ENCODE measurements around the gene ZC3H18. TPM values are rescaled to one million over a fixed set of nuclear protein-coding genes. Genes with fewer than 3 reads are reported as not detected.
"Not testable (repeated sequence)": the region's sequence is repeated elsewhere in the genome, so short reads cannot be mapped to it uniquely, and the experiment has no call there.

Gene ZC3H18
- polyA plus RNA-seq, 4 donors = 32.6 to 42.2 (median 34.8) TPM

GRCh38 chr16:88667461-88667860 is 97.3 kb downstream of the ZC3H18 start:
- DNase-seq (ENCODE audit: low read depth in 4 of 4, low spot score in 3 of 4) = no peak

GRCh38 chr16:88669493-88669892 is 99.3 kb downstream of the ZC3H18 start:
- DNase-seq (ENCODE audit: low read depth in 4 of 4, low spot score in 3 of 4) = not testable (repeated sequence)

GRCh38 chr16:88669980-88670379 is 99.8 kb downstream of the ZC3H18 start:
- DNase-seq (ENCODE audit: low read depth in 4 of 4, low spot score in 3 of 4) = no peak

GRCh38 chr16:88671806-88672205 is 101.6 kb downstream of the ZC3H18 start:
- DNase-seq (ENCODE audit: low read depth in 4 of 4, low spot score in 3 of 4) = no peak

GRCh38 chr16:88672776-88673175 is 102.6 kb downstream of the ZC3H18 start:
- DNase-seq (ENCODE audit: low read depth in 4 of 4, low spot score in 3 of 4) = no peak

GRCh38 chr16:88673716-88674379 is 103.6 kb downstream of the ZC3H18 start:
- DNase-seq (ENCODE audit: low read depth in 4 of 4, low spot score in 3 of 4) = no peak

- DNase-seq (ENCODE audit: low read depth in 4 of 4, low spot score in 3 of 4) = no peak
Observed at GRCh38 chr16:88676502-88677242, 106.5 kb downstream of the ZC3H18 start.

GRCh38 chr16:88677721-88678120 is 107.5 kb downstream of the ZC3H18 start:
- DNase-seq (ENCODE audit: low read depth in 4 of 4, low spot score in 3 of 4) = no peak

- no peak for DNase-seq (ENCODE audit: low read depth in 4 of 4, low spot score in 3 of 4)
Observed at GRCh38 chr16:88678224-88678979, 108.2 kb downstream of the ZC3H18 start.

GRCh38 chr16:88680554-88681083 is 110.4 kb downstream of the ZC3H18 start:
- DNase-seq (ENCODE audit: low read depth in 4 of 4, low spot score in 3 of 4) = no peak

GRCh38 chr16:88681084-88681680 is 111.0 kb downstream of the ZC3H18 start:
- no peak for DNase-seq (ENCODE audit: low read depth in 4 of 4, low spot score in 3 of 4)

Other genes starting within 250 kb of the ZC3H18 start
- 1 to 10 TPM; 1.3 to 1.8 (median 1.4) TPM for gene ZNF469, start 187.4 kb upstream of the ZC3H18 start, polyA plus RNA-seq (ENCODE audit: insufficient read length in 4 of 4)
- gene ZFPM1, start 117.1 kb upstream of the ZC3H18 start, polyA plus RNA-seq (ENCODE audit: insufficient read length in 4 of 4) = 1 to 10 TPM; 2.3 to 5.3 (median 3.2) TPM
- gene IL17C, start 68.2 kb downstream of the ZC3H18 start, polyA plus RNA-seq (ENCODE audit: insufficient read length in 4 of 4) = under 1 TPM in 1 of 4 donors, not detected in 3; 0.20 TPM
- gene CYBA, start 80.7 kb downstream of the ZC3H18 start, polyA plus RNA-seq (ENCODE audit: insufficient read length in 4 of 4) = 100 to 1,000 TPM; 102 to 202 (median 108) TPM
- 10 to 100 TPM; 25.4 to 40.6 (median 27.4) TPM for gene MVD, start 92.7 kb downstream of the ZC3H18 start, polyA plus RNA-seq (ENCODE audit: insufficient read length in 4 of 4)
- gene SNAI3, start 116.1 kb downstream of the ZC3H18 start, polyA plus RNA-seq (ENCODE audit: insufficient read length in 4 of 4) = under 1 TPM; 0.39 to 0.86 (median 0.60) TPM
- 10 to 100 TPM; 14.1 to 21.7 (median 19.9) TPM for gene RNF166, start 136.0 kb downstream of the ZC3H18 start, polyA plus RNA-seq (ENCODE audit: insufficient read length in 4 of 4)
- gene CTU2, start 136.1 kb downstream of the ZC3H18 start, polyA plus RNA-seq (ENCODE audit: insufficient read length in 4 of 4) = 10 to 100 TPM; 10.3 to 17.9 (median 10.8) TPM
- gene PIEZO1, start 214.8 kb downstream of the ZC3H18 start, polyA plus RNA-seq (ENCODE audit: insufficient read length in 4 of 4) = 10 to 100 TPM; 25.6 to 55.5 (median 32.9) TPM
- gene CDT1, start 233.4 kb downstream of the ZC3H18 start, polyA plus RNA-seq (ENCODE audit: insufficient read length in 4 of 4) = 10 to 100 TPM; 14.4 to 21.9 (median 14.9) TPM
- 100 to 1,000 TPM in 1 of 4 donors, 10 to 100 TPM in 3; 80.7 to 126 (median 87.1) TPM for gene APRT, start 241.5 kb downstream of the ZC3H18 start, polyA plus RNA-seq (ENCODE audit: insufficient read length in 4 of 4)

Data from right renal pelvis (tissue), 4 donors.